ENCODE measurements around the gene TRIM59. TPM values are rescaled to one million over a fixed set of nuclear protein-coding genes. Genes with fewer than 3 reads are reported as not detected.
"Not testable (repeated sequence)": the region's sequence is repeated elsewhere in the genome, so short reads cannot be mapped to it uniquely, and the experiment has no call there.

Gene TRIM59
- total RNA-seq, 4 donors from 2014 or later = 3.3 to 5.6 (median 3.8) TPM

DNA sequence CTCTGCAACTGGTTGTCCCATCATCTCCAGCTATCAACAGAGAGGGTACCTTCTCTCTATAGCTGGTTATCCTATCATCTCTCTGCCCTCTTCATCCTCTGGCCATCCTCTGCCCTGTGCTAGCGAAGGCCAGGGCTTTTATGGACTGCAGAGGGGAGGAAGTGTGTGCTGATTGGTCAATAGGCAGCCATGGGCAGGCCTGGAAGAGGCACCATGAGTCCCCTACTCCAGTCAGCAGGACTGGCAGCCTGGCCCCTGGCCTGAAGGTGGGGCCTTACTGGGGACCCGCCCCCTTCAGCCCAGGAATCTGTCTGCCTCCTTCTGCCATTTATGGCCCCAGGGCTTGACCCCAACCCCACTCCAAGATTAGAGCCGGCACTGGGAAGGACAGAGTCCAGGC, 10.4 kb upstream of the TRIM59 start:
- H3K4me3 ChIP-seq (replicated peaks in 1 of 3) = no peak overlapping the region
- intact Hi-C loops (cut with DNase I) = no loop called here
- DNase-seq = no peak
- 87 to 100% methylated on average over 2 to 3 of the region's 3 CpGs for WGBS, 2 donors
- TF ChIP-seq, protein P1, sequence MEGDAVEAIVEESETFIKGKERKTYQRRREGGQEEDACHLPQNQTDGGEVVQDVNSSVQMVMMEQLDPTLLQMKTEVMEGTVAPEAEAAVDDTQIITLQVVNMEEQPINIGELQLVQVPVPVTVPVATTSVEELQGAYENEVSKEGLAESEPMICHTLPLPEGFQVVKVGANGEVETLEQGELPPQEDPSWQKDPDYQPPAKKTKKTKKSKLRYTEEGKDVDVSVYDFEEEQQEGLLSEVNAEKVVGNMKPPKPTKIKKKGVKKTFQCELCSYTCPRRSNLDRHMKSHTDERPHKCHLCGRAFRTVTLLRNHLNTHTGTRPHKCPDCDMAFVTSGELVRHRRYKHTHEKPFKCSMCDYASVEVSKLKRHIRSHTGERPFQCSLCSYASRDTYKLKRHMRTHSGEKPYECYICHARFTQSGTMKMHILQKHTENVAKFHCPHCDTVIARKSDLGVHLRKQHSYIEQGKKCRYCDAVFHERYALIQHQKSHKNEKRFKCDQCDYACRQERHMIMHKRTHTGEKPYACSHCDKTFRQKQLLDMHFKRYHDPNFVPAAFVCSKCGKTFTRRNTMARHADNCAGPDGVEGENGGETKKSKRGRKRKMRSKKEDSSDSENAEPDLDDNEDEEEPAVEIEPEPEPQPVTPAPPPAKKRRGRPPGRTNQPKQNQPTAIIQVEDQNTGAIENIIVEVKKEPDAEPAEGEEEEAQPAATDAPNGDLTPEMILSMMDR (IDR thresholded peaks at IDR 0.05) = no peak
- no peak for TF ChIP-seq POLR2A (IDR thresholded peaks at IDR 0.05)
- no peaks in the 10 kb centered on the region for H3K27me3 ChIP-seq
- H3K27ac ChIP-seq = no peak overlapping the region
- no peaks in the 10 kb centered on the region for H3K4me1 ChIP-seq
- H3K9me3 ChIP-seq = no peaks in the 10 kb centered on the region
- H3K36me3 ChIP-seq = no peaks in the 10 kb centered on the region

DNA sequence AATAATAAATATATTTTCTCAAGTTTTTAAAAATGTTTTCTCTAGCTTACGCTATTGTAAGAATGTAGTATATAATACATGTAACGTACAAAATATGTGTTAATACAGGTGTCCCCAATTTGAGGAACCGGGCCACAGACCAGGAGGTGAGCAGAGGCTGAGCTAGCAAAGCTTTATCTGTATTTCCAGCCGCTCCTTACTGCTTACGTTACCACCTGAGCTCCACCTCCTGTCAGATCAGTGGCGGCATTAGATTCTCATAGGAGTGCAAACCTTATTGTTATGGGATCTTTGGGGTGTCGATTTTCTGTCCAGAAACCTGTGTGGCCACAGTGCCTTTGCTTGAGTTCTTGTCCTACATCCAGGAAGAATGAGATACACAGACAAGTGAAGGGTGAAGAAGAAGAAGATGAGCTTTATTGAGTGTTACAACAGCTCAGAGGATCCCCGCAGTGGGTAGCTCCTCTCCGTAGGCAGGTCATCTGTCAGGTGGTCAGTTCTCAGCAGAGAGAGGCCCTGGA, 9.9 kb upstream of the TRIM59 start:
- H3K4me1 ChIP-seq = no peaks in the 10 kb centered on the region
- no peaks in the 10 kb centered on the region for H3K9me3 ChIP-seq
- DNase-seq = no peak
- WGBS, 2 donors = 89 to 91% methylated on average over 9 of the region's 9 CpGs
- intact Hi-C loops (cut with DNase I) = no loop called here
- H3K27ac ChIP-seq = no peak overlapping the region
- no peaks in the 10 kb centered on the region for H3K36me3 ChIP-seq
- TF ChIP-seq, protein P1 (IDR thresholded peaks at IDR 0.05) = no peak
- no peak for TF ChIP-seq POLR2A (IDR thresholded peaks at IDR 0.05)
- no peaks in the 10 kb centered on the region for H3K27me3 ChIP-seq
- no peak overlapping the region for H3K4me3 ChIP-seq (replicated peaks in 1 of 3)

DNA sequence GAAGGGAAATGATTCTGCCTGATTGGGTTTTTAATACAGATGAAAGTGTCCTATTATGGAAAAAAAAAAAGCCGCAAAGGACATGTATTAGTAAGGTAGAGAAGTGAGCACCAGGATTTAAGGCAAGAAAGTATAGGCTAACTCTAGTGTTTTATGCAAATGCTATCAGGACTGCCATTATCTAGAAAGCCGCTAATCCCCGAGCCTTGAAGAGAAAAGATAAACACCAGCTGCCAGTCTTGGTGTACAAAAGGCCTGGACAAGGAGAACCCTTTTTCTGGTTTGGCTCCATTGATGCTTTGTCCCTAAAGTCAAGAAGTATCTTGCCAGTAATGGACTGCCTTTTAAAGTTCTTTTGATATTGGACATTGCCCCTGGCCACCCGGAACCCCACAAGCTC, 8.6 kb upstream of the TRIM59 start:
- H3K4me3 ChIP-seq (replicated peaks in 1 of 3) = no peak overlapping the region
- H3K9me3 ChIP-seq = no peaks in the 10 kb centered on the region
- WGBS, 2 donors = 76 to 82% methylated on average over 4 of the region's 4 CpGs
- H3K4me1 ChIP-seq = no peaks in the 10 kb centered on the region
- H3K27me3 ChIP-seq = no peaks in the 10 kb centered on the region
- no peak overlapping the region for H3K27ac ChIP-seq
- TF ChIP-seq, protein P1 (IDR thresholded peaks at IDR 0.05) = no peak
- no peak for TF ChIP-seq POLR2A (IDR thresholded peaks at IDR 0.05)
- no peaks in the 10 kb centered on the region for H3K36me3 ChIP-seq
- DNase-seq = no peak
- intact Hi-C loops (cut with DNase I) = no loop called here

DNA sequence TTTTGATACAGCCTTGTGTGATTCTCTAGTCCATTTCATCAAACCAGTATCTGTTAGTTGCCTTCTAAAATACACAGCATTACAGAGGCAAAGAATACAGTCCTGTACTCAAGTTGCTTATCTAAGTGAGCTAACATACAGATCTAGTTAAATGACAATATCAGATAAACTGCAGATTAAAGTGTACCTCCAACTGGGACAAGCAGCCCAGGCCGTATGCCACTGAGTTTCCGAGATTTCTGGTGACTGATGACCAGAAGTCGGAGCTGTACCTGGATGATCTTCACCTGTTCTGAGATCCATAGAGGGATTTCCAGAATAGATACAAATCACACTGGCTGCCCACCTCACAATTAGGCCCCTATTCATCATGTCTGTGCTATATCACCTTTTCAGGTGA, 6.3 kb upstream of the TRIM59 start:
- TF ChIP-seq, protein P1 (IDR thresholded peaks at IDR 0.05) = no peak
- no peak for TF ChIP-seq POLR2A (IDR thresholded peaks at IDR 0.05)
- Histone ChIP-seq H3K36me3 (no peaks in the 10 kb centered on the region), H3K27ac (no peak overlapping the region), H3K27me3 (no peaks in the 10 kb centered on the region), H3K9me3 (no peaks in the 10 kb centered on the region), H3K4me3 (replicated peaks in 1 of 3) (no peak overlapping the region), H3K4me1 (no peaks in the 10 kb centered on the region)
- intact Hi-C loops (cut with DNase I) = no loop called here
- no peak for DNase-seq
- 94 to 100% methylated on average over 3 of the region's 3 CpGs for WGBS, 2 donors

DNA sequence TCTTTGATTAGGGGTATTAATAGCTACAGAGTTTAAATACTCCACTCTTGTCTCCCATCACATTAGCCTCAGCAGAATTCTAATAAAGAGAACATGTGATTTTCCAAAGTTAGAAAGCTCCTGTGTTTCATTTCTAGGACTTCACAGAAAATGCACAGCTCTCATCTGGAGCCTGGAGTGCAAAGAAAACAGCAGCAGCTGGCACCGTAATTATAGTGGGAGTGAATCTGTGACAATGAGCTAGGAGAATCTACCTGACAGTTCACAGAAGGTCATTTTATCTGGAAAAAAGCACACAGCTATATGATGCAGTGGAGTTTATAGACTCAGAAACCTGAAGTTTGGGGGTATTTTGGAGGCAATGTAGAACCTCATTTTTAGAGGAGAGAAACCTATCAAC, 5.4 kb upstream of the TRIM59 start:
- no peak for DNase-seq
- Histone ChIP-seq H3K36me3 (no peaks in the 10 kb centered on the region), H3K27me3 (no peaks in the 10 kb centered on the region), H3K4me1 (peaks cover 0 to 4% of the 10 kb centered on the region in 2 donors), H3K9me3 (no peaks in the 10 kb centered on the region), H3K27ac (no peak overlapping the region), H3K4me3 (replicated peaks in 1 of 3) (no peak overlapping the region)
- 61% methylated on average over 1 of the region's 1 CpG for WGBS, 2 donors
- TF ChIP-seq POLR2A (IDR thresholded peaks at IDR 0.05) = no peak
- TF ChIP-seq, protein P1 (IDR thresholded peaks at IDR 0.05) = no peak
- intact Hi-C loops (cut with DNase I) = no loop called here

DNA sequence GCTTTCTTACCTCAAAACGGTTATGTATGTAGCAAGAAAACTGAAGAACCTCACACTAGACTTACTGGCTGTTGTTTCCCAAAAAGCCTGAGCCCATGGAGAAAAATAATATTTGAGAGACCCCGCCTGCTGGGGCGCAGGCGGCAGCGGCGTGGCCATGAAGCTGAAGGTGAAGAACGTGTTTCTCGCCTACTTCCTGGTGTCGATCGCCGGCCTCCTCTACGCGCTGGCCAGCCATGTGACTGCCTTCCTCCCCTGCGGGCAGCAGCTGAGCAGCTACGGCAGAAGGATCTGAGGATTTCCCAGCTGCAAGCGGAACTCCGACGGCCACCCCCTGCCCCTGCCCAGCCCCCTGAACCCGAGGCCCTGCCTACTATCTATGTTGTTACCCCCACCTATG, 2.7 kb upstream of the TRIM59 start:
- H3K27ac ChIP-seq; DNase-seq; H3K4me1 ChIP-seq; H3K27me3 ChIP-seq; H3K36me3 ChIP-seq; H3K4me3 ChIP-seq (replicated peaks in 1 of 3); intact Hi-C loops (cut with DNase I); H3K9me3 ChIP-seq: not testable (repeated sequence)
- 95 to 97% methylated on average over 15 to 19 of the region's 19 CpGs for WGBS, 2 donors

All from thyroid gland (tissue), 4 donors.